ENCODE results near the gene NUP42.
"Not testable (repeated sequence)": the region's sequence is repeated elsewhere in the genome, so short reads cannot be mapped to it uniquely, and the experiment has no call there.

The NUP42 gene

DNA sequence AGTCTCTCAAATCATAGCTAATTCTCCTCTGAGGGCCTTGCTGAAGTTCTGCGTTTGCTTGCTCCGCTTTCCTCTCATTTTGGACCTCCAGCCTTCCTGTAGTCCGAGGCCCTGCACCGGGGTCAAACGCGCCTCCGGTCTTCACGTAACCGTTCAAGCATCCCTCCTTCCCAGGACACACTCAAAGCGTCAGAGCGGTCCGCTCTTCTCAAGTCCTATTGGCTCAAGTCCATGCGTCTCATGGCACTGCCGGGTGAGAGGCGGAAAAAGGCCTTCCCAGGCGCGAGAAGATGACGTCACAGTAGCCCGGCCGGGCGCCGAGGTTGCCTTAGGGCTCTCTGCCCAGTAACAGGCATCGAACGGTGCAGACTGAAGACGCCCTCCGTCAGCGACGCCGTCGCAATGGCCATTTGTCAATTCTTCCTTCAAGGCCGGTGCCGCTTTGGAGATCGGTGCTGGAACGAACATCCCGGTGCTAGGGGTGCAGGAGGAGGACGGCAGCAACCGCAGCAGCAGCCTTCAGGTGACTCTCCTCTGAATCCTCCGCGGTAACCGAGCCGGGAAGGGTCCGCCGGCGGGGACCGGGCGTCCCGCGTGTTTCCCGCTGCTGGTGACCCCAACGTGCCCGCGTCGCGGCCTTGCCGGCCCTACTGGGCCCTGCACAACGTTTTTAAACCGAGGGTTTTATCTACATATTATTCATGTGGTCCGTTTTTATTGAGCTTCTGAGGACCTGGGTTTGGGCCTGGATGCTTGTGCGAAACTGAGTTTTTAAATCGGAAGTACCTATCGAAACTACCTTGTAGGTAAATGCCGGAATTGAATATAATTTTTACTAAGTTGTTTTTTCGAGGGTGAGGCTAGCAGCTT is at the start of gene NUP42:
Gene NUP42 (plus strand): TSS at position 365 of the 870 bp plus-strand sequence. CDS start 38 bp downstream, at position 403.
- DNase-seq (ENCODE audit: low read depth) = peak; percentile 92

DNA sequence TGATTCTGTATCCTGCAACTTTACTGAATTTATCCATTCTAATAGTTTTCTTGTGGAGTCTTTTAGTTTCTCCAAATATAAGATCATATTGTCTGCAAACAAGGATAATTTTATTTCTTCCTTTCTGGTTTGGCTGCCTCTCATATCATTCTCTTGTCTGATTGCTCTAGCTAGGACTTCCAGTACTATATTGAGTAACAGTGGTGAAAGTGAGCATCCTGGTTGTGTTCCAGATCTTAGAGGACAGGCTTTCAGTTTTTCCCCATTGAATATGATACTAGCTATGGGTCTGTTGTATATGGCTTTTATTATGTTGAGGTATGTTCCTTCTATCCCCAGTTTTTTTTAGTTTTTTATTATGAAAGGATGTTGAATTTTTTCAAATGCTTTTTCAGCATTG is 48.1 kb upstream of the NUP42 start:
- DNase-seq (ENCODE audit: low read depth) = no peak

DNA sequence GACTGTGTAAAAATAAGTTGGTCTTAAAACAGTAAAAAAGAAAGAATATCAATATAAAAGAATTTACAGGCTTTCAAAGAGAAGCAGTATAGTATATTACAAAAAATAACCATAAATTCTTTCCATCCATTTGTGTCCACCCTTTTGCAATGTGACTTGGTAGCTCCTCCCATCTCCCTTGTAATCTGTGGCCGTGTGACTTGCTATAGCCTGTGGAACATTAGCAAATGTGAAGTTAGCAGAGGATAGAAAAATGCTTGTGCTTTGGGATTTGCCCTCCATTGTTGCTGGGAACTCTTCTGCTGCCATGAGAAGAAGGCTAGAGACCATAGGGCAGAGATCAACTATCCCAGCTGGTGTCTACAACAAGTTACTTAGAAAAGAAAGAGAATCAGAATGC is 46.1 kb upstream of the NUP42 start:
- DNase-seq (ENCODE audit: low read depth) = no peak

DNA sequence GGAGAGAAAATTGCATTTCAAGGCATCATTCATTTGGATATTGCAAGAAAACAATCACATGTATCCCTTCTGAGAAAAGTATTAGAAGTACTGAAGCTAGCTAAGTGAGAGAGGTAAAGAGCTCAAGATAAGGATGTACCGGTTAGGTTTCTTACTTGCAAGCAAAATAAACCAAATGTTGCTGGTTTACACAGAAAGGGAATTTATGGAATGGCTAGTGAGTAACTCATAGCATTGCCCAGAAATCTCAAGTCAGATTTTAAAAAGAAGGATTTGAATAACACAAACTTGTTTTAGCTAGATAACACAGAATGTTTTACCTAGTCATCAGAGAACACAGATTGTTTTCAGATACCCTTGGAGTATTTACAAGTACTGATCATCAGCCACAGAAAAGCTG is 45.6 kb upstream of the NUP42 start:
- DNase-seq (ENCODE audit: low read depth) = no peak

DNA sequence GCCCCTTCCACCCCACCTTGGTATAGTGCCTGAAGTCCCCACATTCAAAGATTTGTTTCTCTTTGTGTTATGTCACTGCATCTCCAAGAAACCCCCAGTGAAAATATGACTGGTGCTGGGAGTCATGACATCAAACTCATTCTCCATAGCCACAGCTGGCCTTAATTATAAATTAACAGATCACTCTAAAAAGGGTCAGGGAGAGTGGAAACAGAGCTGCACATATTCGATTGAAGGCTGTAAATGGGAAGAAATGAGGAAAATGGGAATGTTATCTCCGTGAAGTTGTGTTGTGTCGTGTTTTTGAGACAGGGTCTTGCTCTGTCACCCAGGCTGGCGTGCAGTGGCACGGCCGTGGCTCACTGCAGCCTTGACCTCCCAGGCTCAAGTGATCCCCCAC is 24.2 kb upstream of the NUP42 start:
- no peak for DNase-seq (ENCODE audit: low read depth)

DNA sequence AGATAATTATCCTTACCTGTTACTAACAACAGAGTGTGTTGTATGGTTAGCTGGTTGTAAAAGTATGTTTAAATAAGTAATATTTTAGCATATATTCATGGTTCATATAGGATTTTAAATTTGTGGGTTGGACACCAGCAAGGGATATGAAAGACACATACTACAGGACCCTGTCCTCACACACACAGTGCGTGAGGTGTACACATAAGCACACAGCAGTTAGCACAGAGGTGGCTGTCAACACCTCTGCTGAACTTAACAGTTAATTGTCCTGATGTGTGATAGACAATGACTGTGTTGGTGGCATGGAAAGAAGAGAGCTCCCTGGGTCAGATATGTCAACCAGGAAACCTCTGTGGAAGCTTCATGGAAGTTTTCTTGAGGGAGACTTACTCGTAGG is 23.3 kb upstream of the NUP42 start:
- DNase-seq (ENCODE audit: low read depth) = no peak

DNA sequence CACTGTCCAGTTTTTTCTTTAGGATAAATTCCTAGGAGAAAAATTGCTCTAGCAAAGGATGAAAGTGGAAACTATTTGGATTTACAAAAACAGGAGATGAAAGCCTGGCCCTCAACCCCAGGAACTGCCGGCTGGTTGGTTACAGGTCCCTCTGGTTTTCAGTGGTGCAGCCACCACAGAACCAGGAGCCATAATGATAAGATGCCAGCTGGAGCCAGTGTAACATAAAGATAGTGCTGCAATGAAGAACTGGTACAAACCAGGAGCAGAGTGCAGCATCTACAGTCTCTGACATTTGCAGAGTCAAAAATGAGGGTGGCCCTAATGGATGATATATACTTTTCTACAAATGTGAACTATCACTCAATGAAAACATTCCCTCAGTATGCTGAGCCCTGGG is 20.4 kb upstream of the NUP42 start:
- no peak for DNase-seq (ENCODE audit: low read depth)

- DNase-seq (ENCODE audit: low read depth) = no peak
These were observed 17.0 kb upstream of the NUP42 start for GRCh38 chr7:23164846-23165245.

- DNase-seq (ENCODE audit: low read depth) = no peak
These were observed 16.5 kb upstream of the NUP42 start for GRCh38 chr7:23165316-23165715.

- DNase-seq (ENCODE audit: low read depth) = no peak
These were observed 14.2 kb upstream of the NUP42 start for GRCh38 chr7:23167691-23168090.

DNA sequence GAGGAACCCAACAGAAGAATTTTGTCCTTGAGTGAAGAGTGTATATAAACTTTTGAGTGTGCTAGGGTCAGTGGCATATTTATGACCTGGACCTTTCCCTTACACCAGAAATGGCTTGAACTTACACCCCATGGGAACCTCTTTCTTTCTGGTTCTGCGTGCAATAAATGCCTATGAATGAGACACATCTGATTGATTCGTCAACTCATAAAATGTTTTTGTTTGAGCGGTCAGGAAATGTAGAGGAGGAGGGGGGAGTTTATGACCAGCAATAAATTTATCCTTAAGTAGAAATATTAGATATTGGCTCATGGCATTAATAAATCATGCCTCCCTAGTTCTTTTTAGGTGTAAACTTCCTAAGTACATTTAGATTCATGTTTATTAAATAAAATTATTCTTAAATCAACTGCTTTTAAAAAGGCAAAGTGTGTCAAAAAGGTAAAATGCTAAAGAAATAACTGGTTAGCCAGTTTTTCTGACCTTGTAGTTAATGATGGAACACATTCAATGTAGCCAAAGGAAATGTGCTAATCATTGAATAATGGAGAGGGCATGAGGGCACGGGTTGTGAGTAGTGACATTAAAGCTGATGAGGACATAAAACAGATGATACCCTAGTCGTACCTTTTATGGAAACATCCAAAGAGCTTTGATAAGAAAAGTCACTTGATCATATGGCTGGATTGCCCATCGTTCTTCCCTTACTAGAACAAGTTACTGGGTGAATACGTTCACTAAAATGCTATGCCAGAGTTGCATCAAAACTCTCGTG is 13.6 kb upstream of the NUP42 start:
- no peak for DNase-seq (ENCODE audit: low read depth)

- no peak for DNase-seq (ENCODE audit: low read depth)
These were observed 5.9 kb upstream of the NUP42 start for GRCh38 chr7:23175938-23176337.

DNA sequence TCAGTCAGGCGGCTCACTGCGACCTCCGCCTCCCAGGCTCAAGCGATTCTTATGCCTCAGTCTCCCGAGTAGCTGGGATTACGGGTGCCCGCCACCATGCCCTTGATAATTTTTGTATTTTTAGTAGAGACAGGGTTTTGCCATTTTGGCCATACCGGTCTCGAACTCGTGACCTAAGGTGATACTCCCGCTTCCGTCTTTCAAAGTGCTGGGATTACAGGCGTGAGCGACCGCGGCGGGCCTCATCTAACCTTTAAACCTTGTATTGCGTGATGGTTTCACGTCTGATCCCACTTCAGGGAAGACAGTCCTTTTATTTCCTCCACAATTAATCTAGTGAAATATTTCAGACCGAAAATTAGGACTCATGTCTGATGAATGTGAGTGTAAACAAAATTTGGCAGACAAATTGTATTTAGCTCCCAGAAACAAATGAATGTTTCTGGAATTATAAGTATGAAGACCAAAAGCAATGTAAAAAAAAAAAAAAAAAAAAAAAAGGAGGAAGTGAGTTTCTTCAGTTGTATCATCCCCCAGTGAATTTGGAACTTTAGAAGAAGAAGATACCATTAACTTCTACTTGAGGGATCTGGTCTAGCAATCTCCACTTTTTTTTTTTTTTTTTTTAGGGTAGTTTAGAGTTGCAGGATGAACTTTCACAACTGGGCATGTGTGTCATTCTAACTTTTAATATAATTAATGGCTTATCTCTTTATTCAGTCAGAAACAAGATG is 1.6 kb downstream of the NUP42 start:
- no peak for DNase-seq (ENCODE audit: low read depth)

GRCh38 chr7:23184291-23184690 is 2.4 kb downstream of the NUP42 start:
- no peak for DNase-seq (ENCODE audit: low read depth)

GRCh38 chr7:23184709-23185359 is 3.0 kb downstream of the NUP42 start:
- DNase-seq (ENCODE audit: low read depth) = no peak

GRCh38 chr7:23185980-23186379 is 4.1 kb downstream of the NUP42 start:
- DNase-seq (ENCODE audit: low read depth) = no peak

- no peak for DNase-seq (ENCODE audit: low read depth)
These were observed 9.2 kb downstream of the NUP42 start for GRCh38 chr7:23191022-23191421.

DNA sequence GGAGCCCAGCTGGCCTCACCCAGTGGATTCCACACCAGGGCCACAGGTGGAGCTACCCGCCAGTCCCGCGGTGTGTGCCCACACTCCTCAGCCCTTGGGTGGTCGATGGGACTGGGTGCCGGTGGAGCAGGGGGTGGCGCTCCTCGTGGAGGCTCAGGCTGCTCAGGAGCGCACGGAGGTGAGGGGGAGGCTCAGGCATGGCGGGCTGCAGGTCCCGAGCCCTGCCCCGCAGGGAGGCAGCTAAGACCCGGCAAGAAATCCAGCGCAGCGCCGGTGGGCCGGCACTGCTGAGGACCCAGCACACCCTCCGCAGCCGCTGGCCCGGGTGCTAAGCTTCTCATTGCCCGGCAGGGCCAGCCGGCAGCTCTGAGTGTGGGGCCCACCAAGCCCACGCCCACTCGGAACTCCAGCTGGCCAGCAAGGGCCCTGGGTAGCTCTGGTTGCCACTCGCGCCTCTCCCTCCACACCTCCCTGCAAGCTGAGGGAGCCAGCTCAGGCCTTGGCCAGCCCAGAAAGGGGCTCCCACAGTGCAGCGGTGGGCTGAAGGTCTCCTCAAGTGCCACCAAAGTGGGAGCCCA is 11.9 kb downstream of the NUP42 start:
- not testable (repeated sequence) for DNase-seq (ENCODE audit: low read depth)

DNA sequence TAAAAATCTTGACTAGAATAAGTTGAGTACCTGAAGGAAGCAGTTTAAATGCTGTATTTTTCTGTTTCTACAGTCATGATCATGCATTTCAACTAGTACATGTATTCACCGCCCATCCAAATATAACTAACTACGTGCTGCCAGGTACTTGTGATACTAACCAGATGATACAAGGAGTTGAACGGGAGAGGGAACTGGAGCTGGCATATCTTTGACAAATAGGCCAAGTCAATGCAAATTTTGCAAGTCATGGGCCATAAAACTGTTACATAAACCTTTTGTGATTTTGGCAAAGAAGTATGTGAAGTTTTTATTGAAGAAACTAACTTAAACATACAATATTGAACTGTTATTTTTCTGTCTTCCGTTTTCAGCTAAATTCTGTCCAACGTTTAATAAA is 14.5 kb downstream of the NUP42 start:
- DNase-seq (ENCODE audit: low read depth) = no peak

GRCh38 chr7:23197745-23198144 is 15.9 kb downstream of the NUP42 start:
- not testable (repeated sequence) for DNase-seq (ENCODE audit: low read depth)

DNA sequence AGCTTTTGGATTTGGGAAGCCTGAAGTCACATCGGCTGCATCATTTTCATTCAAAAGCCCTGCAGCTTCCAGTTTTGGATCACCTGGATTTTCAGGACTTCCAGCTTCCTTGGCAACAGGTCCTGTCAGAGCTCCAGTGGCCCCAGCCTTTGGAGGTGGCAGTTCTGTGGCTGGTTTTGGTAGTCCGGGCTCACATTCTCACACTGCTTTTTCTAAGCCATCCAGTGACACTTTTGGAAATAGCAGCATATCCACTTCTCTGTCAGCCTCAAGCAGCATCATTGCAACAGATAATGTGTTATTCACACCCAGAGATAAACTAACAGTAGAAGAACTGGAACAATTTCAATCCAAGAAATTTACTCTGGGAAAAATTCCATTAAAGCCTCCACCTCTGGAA is 18.5 kb downstream of the NUP42 start:
- DNase-seq (ENCODE audit: low read depth) = no peak

DNA sequence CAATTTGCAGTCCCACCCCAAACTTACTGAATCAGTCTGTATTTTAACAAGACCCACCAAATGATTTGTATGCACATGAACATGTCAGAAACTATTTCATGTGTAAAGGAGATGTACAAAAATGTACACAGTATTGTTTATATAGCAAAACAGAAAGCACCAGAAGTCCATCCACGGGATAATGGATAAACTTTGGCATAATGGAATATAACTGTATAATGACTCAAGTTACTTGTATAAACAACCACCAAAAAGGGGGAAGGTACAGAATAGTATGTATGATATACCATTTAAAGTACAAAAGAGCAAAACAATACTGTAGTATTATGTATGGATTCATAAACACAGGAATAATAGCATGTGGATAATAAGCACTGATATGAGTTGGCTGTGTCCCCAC is 22.4 kb downstream of the NUP42 start:
- DNase-seq (ENCODE audit: low read depth) = no peak
